ENCODE measurements around the gene XYLT1. TPM values are rescaled to one million over a fixed set of nuclear protein-coding genes. Genes with fewer than 3 reads are reported as not detected.
A peak's percentile ranks its signal among the peaks of the same experiment; 100 is the strongest.
"Not testable (repeated sequence)": the region's sequence is repeated elsewhere in the genome, so short reads cannot be mapped to it uniquely, and the experiment has no call there.

The XYLT1 gene
- total RNA-seq, 2 experiments from 2014 or later: 5.1 to 6.2 TPM

GRCh38 chr16:17306745-17307144 is 164.0 kb downstream of the XYLT1 start:
- H3K27me3 Mint-ChIP-seq: no peaks in the 10 kb centered on the region
- no peak overlapping the region for H3K4me3 Mint-ChIP-seq
- H3K9me3 Mint-ChIP-seq (ENCODE audit: low read depth): no peaks in the 10 kb centered on the region
- intact Hi-C loops (cut with DNase I, micrococcal nuclease): no loop called here
- peaks cover 43% of the 10 kb centered on the region for H3K4me1 Mint-ChIP-seq
- ChIA-PET POLR2A (no interaction called here), CTCF (interaction anchor here (0.6 kb wide), 1 partner anchor 116 kb away, joined by 3 read pairs; no protein-coding TSS in a partner anchor)
- ATAC-seq: peak; percentile 37
- no peak overlapping the region for H3K27ac Mint-ChIP-seq
- DNase-seq: peak; percentile 28
- peaks cover 1% of the 10 kb centered on the region for H3K36me3 Mint-ChIP-seq (ENCODE audit: low read depth)

- H3K36me3 Mint-ChIP-seq (ENCODE audit: low read depth); ATAC-seq; H3K4me3 Mint-ChIP-seq; DNase-seq; H3K27me3 Mint-ChIP-seq; H3K9me3 Mint-ChIP-seq (ENCODE audit: low read depth); intact Hi-C loops (cut with DNase I, micrococcal nuclease): not testable (repeated sequence)
- ChIA-PET CTCF (interaction anchor here (0.6 kb wide), 1 partner anchor 115 kb away, joined by 3 read pairs; no protein-coding TSS in a partner anchor), POLR2A (interaction anchor here (0.8 kb wide), 1 partner anchor 111 kb away, joined by 3 read pairs; no protein-coding TSS in a partner anchor)
- Mint-ChIP-seq H3K4me1 (peaks cover 46% of the 10 kb centered on the region), H3K27ac (peak overlapping the region; percentile 16)
Observed at GRCh38 chr16:17306211-17306610, 164.5 kb downstream of the XYLT1 start.

- POLR2A ChIA-PET: interaction anchor here (0.8 kb wide), 1 partner anchor 111 kb away, joined by 3 read pairs; no protein-coding TSS in a partner anchor
- Mint-ChIP-seq H3K4me3 (no peak overlapping the region), H3K27ac (peak overlapping the region; percentile 16), H3K9me3 (ENCODE audit: low read depth) (no peaks in the 10 kb centered on the region), H3K36me3 (ENCODE audit: low read depth) (no peaks in the 10 kb centered on the region), H3K27me3 (no peaks in the 10 kb centered on the region), H3K4me1 (peaks cover 46% of the 10 kb centered on the region)
- intact Hi-C loops (cut with DNase I, micrococcal nuclease): no loop called here
- CTCF ChIA-PET: no interaction called here
- DNase-seq: peak; percentile 73
- peak; percentile 88 for ATAC-seq
Observed at GRCh38 chr16:17305694-17306093, 165.1 kb downstream of the XYLT1 start.

DNA sequence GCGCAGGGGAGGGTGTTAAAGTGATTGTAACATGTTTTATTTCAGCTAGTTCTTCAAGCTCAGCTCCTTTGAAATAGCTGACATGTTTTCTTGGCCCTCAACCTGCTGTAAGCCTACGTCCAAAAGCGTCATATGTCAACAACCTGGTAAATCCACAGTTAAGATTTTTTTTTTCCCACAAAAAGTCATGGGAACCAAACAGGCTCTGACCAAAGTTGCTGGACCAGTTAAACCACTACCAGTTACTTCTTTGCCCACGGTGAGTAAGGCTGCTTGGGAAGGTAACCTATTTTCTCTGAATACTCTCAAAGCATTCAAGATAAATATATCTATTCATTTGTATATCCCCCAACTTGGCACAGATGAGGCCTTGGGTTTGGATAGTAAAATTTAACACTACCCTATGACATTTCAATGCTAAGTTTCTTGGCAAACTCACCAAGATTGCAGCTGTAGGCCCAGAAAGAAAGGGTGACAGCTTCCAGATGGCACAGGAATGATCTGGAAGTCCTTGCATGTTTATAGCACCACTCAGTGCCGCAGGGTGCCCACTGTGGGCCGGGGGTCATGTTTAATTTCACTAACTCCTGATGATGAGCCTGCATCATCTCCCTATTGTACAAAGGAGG is 166.2 kb downstream of the XYLT1 start:
- Mint-ChIP-seq H3K9me3 (ENCODE audit: low read depth) (no peaks in the 10 kb centered on the region), H3K4me3 (no peak overlapping the region), H3K27ac (no peak overlapping the region), H3K36me3 (ENCODE audit: low read depth) (no peaks in the 10 kb centered on the region), H3K4me1 (peaks cover 46% of the 10 kb centered on the region), H3K27me3 (no peaks in the 10 kb centered on the region)
- CTCF ChIA-PET: interaction anchor here (0.5 kb wide), 1 partner anchor 10 kb away, joined by 3 read pairs; no protein-coding TSS in a partner anchor
- ATAC-seq (no peak), DNase-seq (no peak)
- POLR2A ChIA-PET: no interaction called here
- intact Hi-C loops (cut with DNase I, micrococcal nuclease): no loop called here

DNA sequence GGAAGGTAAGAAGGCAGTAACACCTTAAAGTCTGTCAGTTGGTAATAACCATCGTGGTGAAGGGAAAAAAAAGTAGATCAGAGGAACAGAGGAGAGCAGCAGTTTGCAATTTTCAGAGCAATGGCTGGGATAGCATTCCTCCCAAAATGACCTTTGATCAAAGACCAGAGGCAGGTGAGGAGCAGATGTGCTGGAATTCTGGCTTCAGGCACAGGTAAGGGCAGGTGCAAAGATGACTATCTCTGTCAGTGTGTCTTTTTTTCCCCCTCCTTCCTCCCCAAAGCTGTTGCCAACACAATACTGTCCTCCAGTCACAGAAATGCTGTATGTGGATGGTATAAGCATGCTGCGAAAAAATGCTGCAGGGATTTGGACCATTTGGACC is 166.7 kb downstream of the XYLT1 start:
- Mint-ChIP-seq H3K4me1 (peaks cover 43% of the 10 kb centered on the region), H3K27me3 (no peaks in the 10 kb centered on the region), H3K4me3 (no peak overlapping the region), H3K9me3 (ENCODE audit: low read depth) (no peaks in the 10 kb centered on the region), H3K27ac (no peak overlapping the region), H3K36me3 (ENCODE audit: low read depth) (no peaks in the 10 kb centered on the region)
- DNase-seq (no peak), ATAC-seq (no peak)
- POLR2A ChIA-PET: no interaction called here
- intact Hi-C loops (cut with DNase I, micrococcal nuclease): no loop called here
- CTCF ChIA-PET: interaction anchor here (1.2 kb wide), 1 partner anchor 170 kb away, joined by 3 read pairs; no protein-coding TSS in a partner anchor

DNA sequence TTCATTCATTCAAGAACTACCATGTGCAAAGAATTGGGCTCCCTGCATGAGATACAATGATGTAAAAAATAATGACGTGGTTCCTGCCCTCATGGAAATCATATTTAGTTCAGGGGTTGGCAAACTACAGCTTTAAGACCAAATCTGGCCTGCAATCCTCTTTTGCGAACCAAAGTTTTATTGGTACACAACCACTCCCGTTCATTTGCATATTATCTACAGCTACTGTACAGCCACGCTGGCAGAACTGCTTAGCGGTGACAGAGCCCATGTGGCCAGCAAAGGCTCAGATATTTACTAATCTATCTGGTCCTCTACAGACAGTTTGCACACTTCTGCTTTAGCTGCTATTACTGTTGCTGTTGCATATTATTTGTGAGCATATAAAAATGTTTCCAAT is 167.7 kb downstream of the XYLT1 start:
- no peak for DNase-seq
- no peak for ATAC-seq
- intact Hi-C loops (cut with DNase I, micrococcal nuclease): no loop called here
- Mint-ChIP-seq H3K9me3 (ENCODE audit: low read depth) (no peaks in the 10 kb centered on the region), H3K4me3 (no peak overlapping the region), H3K27ac (peak overlapping the region; percentile 51), H3K27me3 (no peaks in the 10 kb centered on the region), H3K36me3 (ENCODE audit: low read depth) (no peaks in the 10 kb centered on the region), H3K4me1 (peaks cover 41% of the 10 kb centered on the region)
- POLR2A ChIA-PET: no interaction called here
- CTCF ChIA-PET: interaction anchor here (0.7 to 1.2 kb wide), 2 partner anchors 15 to 171 kb away, joined by 3 to 4 read pairs; no protein-coding TSS in a partner anchor

DNA sequence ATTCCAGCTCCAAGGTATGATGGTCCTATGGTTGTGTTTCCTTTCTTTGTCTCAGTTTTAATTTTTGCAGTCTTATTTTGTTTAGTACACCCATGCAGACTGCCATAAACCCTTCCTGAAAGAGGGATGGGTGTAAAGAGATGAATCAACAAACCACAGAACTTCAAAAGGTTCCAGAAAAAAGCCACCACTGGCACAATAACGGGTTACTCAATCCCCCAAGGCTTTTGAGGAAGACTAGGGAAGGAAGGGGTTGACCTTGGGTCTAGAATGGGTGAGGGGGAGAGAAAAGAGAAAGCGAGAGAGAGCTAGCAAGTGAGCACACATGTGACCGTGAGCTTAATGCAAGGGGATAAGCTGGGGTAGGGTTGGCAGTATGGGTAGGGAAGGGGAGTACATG is 168.1 kb downstream of the XYLT1 start:
- Mint-ChIP-seq H3K4me3 (no peak overlapping the region), H3K36me3 (ENCODE audit: low read depth) (no peaks in the 10 kb centered on the region), H3K4me1 (peaks cover 41% of the 10 kb centered on the region), H3K9me3 (ENCODE audit: low read depth) (no peaks in the 10 kb centered on the region), H3K27ac (peak overlapping the region; percentile 51), H3K27me3 (no peaks in the 10 kb centered on the region)
- ATAC-seq (no peak), DNase-seq (no peak)
- intact Hi-C loops (cut with DNase I, micrococcal nuclease): no loop called here
- CTCF ChIA-PET: interaction anchor here (0.7 kb wide), 1 partner anchor 15 kb away, joined by 4 read pairs; no protein-coding TSS in a partner anchor
- POLR2A ChIA-PET: no interaction called here

GRCh38 chr16:17302214-17302613 is 168.5 kb downstream of the XYLT1 start:
- ATAC-seq: no peak
- intact Hi-C loops (cut with DNase I, micrococcal nuclease): no loop called here
- POLR2A ChIA-PET: no interaction called here
- Mint-ChIP-seq H3K36me3 (ENCODE audit: low read depth) (no peaks in the 10 kb centered on the region), H3K27me3 (no peaks in the 10 kb centered on the region), H3K27ac (no peak overlapping the region), H3K4me1 (peaks cover 41% of the 10 kb centered on the region), H3K9me3 (ENCODE audit: low read depth) (no peaks in the 10 kb centered on the region), H3K4me3 (no peak overlapping the region)
- CTCF ChIA-PET: no interaction called here
- DNase-seq: no peak

- H3K27ac Mint-ChIP-seq: no peak overlapping the region
- POLR2A ChIA-PET: no interaction called here
- H3K9me3 Mint-ChIP-seq (ENCODE audit: low read depth): no peaks in the 10 kb centered on the region
- no peaks in the 10 kb centered on the region for H3K27me3 Mint-ChIP-seq
- DNase-seq (no peak), ATAC-seq (no peak)
- CTCF ChIA-PET: interaction anchor here (0.8 to 1.0 kb wide), 2 partner anchors 10 to 147 kb away, joined by 3 read pairs; no protein-coding TSS in a partner anchor
- H3K36me3 Mint-ChIP-seq (ENCODE audit: low read depth): no peaks in the 10 kb centered on the region
- H3K4me1 Mint-ChIP-seq: peaks cover 41% of the 10 kb centered on the region
- intact Hi-C loops (cut with DNase I, micrococcal nuclease): no loop called here
- H3K4me3 Mint-ChIP-seq: no peak overlapping the region
Observed at GRCh38 chr16:17301593-17302135, 169.1 kb downstream of the XYLT1 start.

- intact Hi-C loops (cut with DNase I, micrococcal nuclease): no loop called here
- no peaks in the 10 kb centered on the region for H3K27me3 Mint-ChIP-seq
- ChIA-PET CTCF (interaction anchor here (0.8 to 1.0 kb wide), 2 partner anchors 9 to 148 kb away, joined by 3 read pairs; no protein-coding TSS in a partner anchor), POLR2A (no interaction called here)
- no peaks in the 10 kb centered on the region for H3K9me3 Mint-ChIP-seq (ENCODE audit: low read depth)
- no peak for ATAC-seq
- no peak overlapping the region for H3K4me3 Mint-ChIP-seq
- H3K36me3 Mint-ChIP-seq (ENCODE audit: low read depth): no peaks in the 10 kb centered on the region
- no peak overlapping the region for H3K27ac Mint-ChIP-seq
- DNase-seq: no peak
- H3K4me1 Mint-ChIP-seq: peaks cover 40% of the 10 kb centered on the region
Observed at GRCh38 chr16:17301184-17301583, 169.6 kb downstream of the XYLT1 start.

DNA sequence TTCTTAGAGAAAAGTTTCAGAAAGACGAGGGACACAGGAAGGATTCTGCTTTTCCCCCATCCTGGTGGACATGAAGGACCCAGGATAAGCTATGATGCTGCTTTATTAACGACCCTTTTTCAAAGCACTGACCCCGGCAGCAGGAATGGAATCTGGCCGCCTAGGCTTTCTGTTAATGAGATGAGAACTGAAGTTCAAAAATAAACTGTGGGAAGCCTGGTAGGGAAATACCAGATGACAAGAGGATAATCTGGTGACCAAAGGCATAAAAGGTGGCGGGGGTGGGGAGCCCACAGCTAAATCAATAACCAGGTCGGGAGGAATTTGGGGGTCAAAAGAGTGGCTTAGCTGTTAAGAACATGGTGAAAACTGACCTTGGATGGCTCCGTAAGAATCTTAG is 171.0 kb downstream of the XYLT1 start:
- Mint-ChIP-seq H3K27me3 (no peaks in the 10 kb centered on the region), H3K4me1 (peaks cover 26% of the 10 kb centered on the region), H3K36me3 (ENCODE audit: low read depth) (no peaks in the 10 kb centered on the region), H3K27ac (no peak overlapping the region), H3K9me3 (ENCODE audit: low read depth) (no peaks in the 10 kb centered on the region), H3K4me3 (no peak overlapping the region)
- DNase-seq (no peak), ATAC-seq (no peak)
- intact Hi-C loops (cut with DNase I, micrococcal nuclease): no loop called here
- ChIA-PET CTCF (interaction anchor here (0.6 to 0.9 kb wide), 2 partner anchors 37 to 117 kb away, joined by 3 to 4 read pairs; no protein-coding TSS in a partner anchor), POLR2A (no interaction called here)

DNA sequence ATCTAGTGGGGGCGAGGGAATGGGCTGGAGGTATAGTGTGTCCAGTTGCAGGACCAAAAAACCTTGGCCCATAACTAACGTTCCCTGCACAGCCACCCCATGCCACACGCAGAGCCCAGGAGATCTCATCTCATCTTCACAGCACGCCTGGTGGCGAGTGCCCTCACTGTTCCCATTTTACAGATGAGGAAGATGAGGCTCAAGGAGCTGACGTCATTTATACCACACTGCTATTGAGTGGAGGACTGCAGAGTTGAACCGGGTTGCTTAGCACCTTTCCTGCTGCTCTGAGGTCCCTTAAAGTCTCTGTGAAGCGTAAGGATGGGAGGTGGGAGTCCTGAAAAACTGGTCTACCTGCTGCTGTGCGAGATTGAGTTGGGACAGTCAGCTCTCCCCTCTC is 172.5 kb downstream of the XYLT1 start:
- Mint-ChIP-seq H3K36me3 (ENCODE audit: low read depth) (no peaks in the 10 kb centered on the region), H3K4me3 (no peak overlapping the region), H3K27me3 (no peaks in the 10 kb centered on the region), H3K9me3 (ENCODE audit: low read depth) (no peaks in the 10 kb centered on the region), H3K4me1 (peaks cover 17% of the 10 kb centered on the region), H3K27ac (no peak overlapping the region)
- ChIA-PET CTCF (interaction anchor here (0.6 kb wide), 1 partner anchor 277 kb away, joined by 3 read pairs; no protein-coding TSS in a partner anchor), POLR2A (interaction anchor here (0.6 kb wide), 1 partner anchor 1498 kb away, joined by 4 read pairs; no protein-coding TSS in a partner anchor)
- no peak for DNase-seq
- intact Hi-C loops (cut with DNase I, micrococcal nuclease): no loop called here
- no peak for ATAC-seq
